ENCODE data around the gene C14orf180.

C14orf180 gene

GRCh38 chr14:104579507-104579906, at the start of gene C14orf180:
Gene C14orf180 (plus strand): TSS chr14:104579764. CDS start chr14:104586431, 6,667 bp downstream.
- Histone ChIP-seq H3K4me3 (ENCODE audit: low read depth in 1 of 2, low read length in 2 of 2) (no peak within 1 kb of the TSS), H3K9ac (ENCODE audit: low read length) (no peak within 1 kb of the TSS), H3K27ac (ENCODE audit: low read depth, low read length) (no peak within 1 kb of the TSS), H3K9me3 (ENCODE audit: low read length) (no peaks in the 10 kb centered on the region), H3K27me3 (ENCODE audit: control insufficient read depth in 1 of 2, insufficient read depth in 2 of 2, low read length in 2 of 2) (peaks cover 0 to 4% of the 10 kb centered on the region in 2 donors), H3K4me1 (ENCODE audit: insufficient read depth, low read length) (peaks cover 17% of the 10 kb centered on the region), H3K36me3 (ENCODE audit: insufficient read depth, low read length) (no peaks in the 10 kb centered on the region)

GRCh38 chr14:104530646-104531045, 48.9 kb upstream of the C14orf180 start:
- no peaks in the 10 kb centered on the region for H3K4me1 ChIP-seq (ENCODE audit: insufficient read depth, low read length)
- no peaks in the 10 kb centered on the region for H3K9me3 ChIP-seq (ENCODE audit: low read length)

GRCh38 chr14:104531421-104532190, 48.0 kb upstream of the C14orf180 start:
- H3K9me3 ChIP-seq (ENCODE audit: low read length) = no peaks in the 10 kb centered on the region
- no peaks in the 10 kb centered on the region for H3K27me3 ChIP-seq (ENCODE audit: control insufficient read depth in 1 of 2, insufficient read depth in 2 of 2, low read length in 2 of 2)
- no peak overlapping the region for H3K4me3 ChIP-seq (ENCODE audit: low read depth in 1 of 2, low read length in 2 of 2)
- no peak overlapping the region for H3K27ac ChIP-seq (ENCODE audit: low read depth, low read length)
- no peaks in the 10 kb centered on the region for H3K36me3 ChIP-seq (ENCODE audit: insufficient read depth, low read length)
- no peak overlapping the region for H3K9ac ChIP-seq (ENCODE audit: low read length)
- no peaks in the 10 kb centered on the region for H3K4me1 ChIP-seq (ENCODE audit: insufficient read depth, low read length)

More at GRCh38 chr14:104530646-104531045, 48.9 kb upstream of the C14orf180 start:
- Histone ChIP-seq H3K36me3 (ENCODE audit: insufficient read depth, low read length) (no peaks in the 10 kb centered on the region), H3K4me3 (ENCODE audit: low read depth in 1 of 2, low read length in 2 of 2) (no peak overlapping the region), H3K9ac (ENCODE audit: low read length) (no peak overlapping the region), H3K27ac (ENCODE audit: low read depth, low read length) (no peak overlapping the region), H3K27me3 (ENCODE audit: control insufficient read depth in 1 of 2, insufficient read depth in 2 of 2, low read length in 2 of 2) (no peaks in the 10 kb centered on the region)

GRCh38 chr14:104532191-104532555, 47.4 kb upstream of the C14orf180 start:
- Histone ChIP-seq H3K36me3 (ENCODE audit: insufficient read depth, low read length) (no peaks in the 10 kb centered on the region), H3K9me3 (ENCODE audit: low read length) (no peaks in the 10 kb centered on the region), H3K27me3 (ENCODE audit: control insufficient read depth in 1 of 2, insufficient read depth in 2 of 2, low read length in 2 of 2) (no peaks in the 10 kb centered on the region), H3K4me1 (ENCODE audit: insufficient read depth, low read length) (no peaks in the 10 kb centered on the region), H3K4me3 (ENCODE audit: low read depth in 1 of 2, low read length in 2 of 2) (no peak overlapping the region), H3K27ac (ENCODE audit: low read depth, low read length) (no peak overlapping the region), H3K9ac (ENCODE audit: low read length) (no peak overlapping the region)

GRCh38 chr14:104534036-104534435, 45.5 kb upstream of the C14orf180 start:
- Histone ChIP-seq H3K4me1 (ENCODE audit: insufficient read depth, low read length) (no peaks in the 10 kb centered on the region), H3K9me3 (ENCODE audit: low read length) (no peaks in the 10 kb centered on the region), H3K27ac (ENCODE audit: low read depth, low read length) (no peak overlapping the region), H3K9ac (ENCODE audit: low read length) (no peak overlapping the region), H3K4me3 (ENCODE audit: low read depth in 1 of 2, low read length in 2 of 2) (no peak overlapping the region), H3K36me3 (ENCODE audit: insufficient read depth, low read length) (no peaks in the 10 kb centered on the region), H3K27me3 (ENCODE audit: control insufficient read depth in 1 of 2, insufficient read depth in 2 of 2, low read length in 2 of 2) (no peaks in the 10 kb centered on the region)

GRCh38 chr14:104536942-104537612, 42.5 kb upstream of the C14orf180 start:
- H3K36me3 ChIP-seq (ENCODE audit: insufficient read depth, low read length) = no peaks in the 10 kb centered on the region
- H3K4me1 ChIP-seq (ENCODE audit: insufficient read depth, low read length) = no peaks in the 10 kb centered on the region
- H3K27ac ChIP-seq (ENCODE audit: low read depth, low read length) = no peak overlapping the region
- no peaks in the 10 kb centered on the region for H3K27me3 ChIP-seq (ENCODE audit: control insufficient read depth in 1 of 2, insufficient read depth in 2 of 2, low read length in 2 of 2)
- H3K4me3 ChIP-seq (ENCODE audit: low read depth in 1 of 2, low read length in 2 of 2) = no peak overlapping the region
- no peaks in the 10 kb centered on the region for H3K9me3 ChIP-seq (ENCODE audit: low read length)
- H3K9ac ChIP-seq (ENCODE audit: low read length) = no peak overlapping the region

- Histone ChIP-seq H3K4me3 (ENCODE audit: low read depth in 1 of 2, low read length in 2 of 2) (no peak overlapping the region), H3K9ac (ENCODE audit: low read length) (no peak overlapping the region), H3K4me1 (ENCODE audit: insufficient read depth, low read length) (no peaks in the 10 kb centered on the region), H3K27ac (ENCODE audit: low read depth, low read length) (no peak overlapping the region), H3K36me3 (ENCODE audit: insufficient read depth, low read length) (no peaks in the 10 kb centered on the region), H3K27me3 (ENCODE audit: control insufficient read depth in 1 of 2, insufficient read depth in 2 of 2, low read length in 2 of 2) (no peaks in the 10 kb centered on the region), H3K9me3 (ENCODE audit: low read length) (no peaks in the 10 kb centered on the region)
Measured at GRCh38 chr14:104537613-104537988, 42.0 kb upstream of the C14orf180 start.

GRCh38 chr14:104541905-104542465, 37.6 kb upstream of the C14orf180 start:
- Histone ChIP-seq H3K27me3 (ENCODE audit: control insufficient read depth in 1 of 2, insufficient read depth in 2 of 2, low read length in 2 of 2) (peaks cover 0 to 31% of the 10 kb centered on the region in 2 donors), H3K4me3 (ENCODE audit: low read depth in 1 of 2, low read length in 2 of 2) (no peak overlapping the region), H3K27ac (ENCODE audit: low read depth, low read length) (no peak overlapping the region), H3K9me3 (ENCODE audit: low read length) (no peaks in the 10 kb centered on the region), H3K36me3 (ENCODE audit: insufficient read depth, low read length) (no peaks in the 10 kb centered on the region), H3K4me1 (ENCODE audit: insufficient read depth, low read length) (no peaks in the 10 kb centered on the region), H3K9ac (ENCODE audit: low read length) (no peak overlapping the region)

GRCh38 chr14:104542871-104543830, 36.4 kb upstream of the C14orf180 start:
- Histone ChIP-seq H3K27ac (ENCODE audit: low read depth, low read length) (no peak overlapping the region), H3K36me3 (ENCODE audit: insufficient read depth, low read length) (no peaks in the 10 kb centered on the region), H3K27me3 (ENCODE audit: control insufficient read depth in 1 of 2, insufficient read depth in 2 of 2, low read length in 2 of 2) (peaks cover 0 to 31% of the 10 kb centered on the region in 2 donors)

GRCh38 chr14:104544362-104544961, 35.1 kb upstream of the C14orf180 start:
- H3K4me3 ChIP-seq (ENCODE audit: low read depth in 1 of 2, low read length in 2 of 2) = no peak overlapping the region
- H3K9ac ChIP-seq (ENCODE audit: low read length) = no peak overlapping the region
- no peak overlapping the region for H3K27ac ChIP-seq (ENCODE audit: low read depth, low read length)
- no peaks in the 10 kb centered on the region for H3K36me3 ChIP-seq (ENCODE audit: insufficient read depth, low read length)
- H3K27me3 ChIP-seq (ENCODE audit: control insufficient read depth in 1 of 2, insufficient read depth in 2 of 2, low read length in 2 of 2) = peaks cover 0 to 31% of the 10 kb centered on the region in 2 donors
- no peaks in the 10 kb centered on the region for H3K4me1 ChIP-seq (ENCODE audit: insufficient read depth, low read length)
- H3K9me3 ChIP-seq (ENCODE audit: low read length) = no peaks in the 10 kb centered on the region

More at GRCh38 chr14:104542871-104543830, 36.4 kb upstream of the C14orf180 start:
- no peak overlapping the region for H3K4me3 ChIP-seq (ENCODE audit: low read depth in 1 of 2, low read length in 2 of 2)
- H3K4me1 ChIP-seq (ENCODE audit: insufficient read depth, low read length) = no peaks in the 10 kb centered on the region
- no peaks in the 10 kb centered on the region for H3K9me3 ChIP-seq (ENCODE audit: low read length)
- H3K9ac ChIP-seq (ENCODE audit: low read length) = no peak overlapping the region
